ENCODE results near the gene MTAP.

GRCh38 chr9:21766096-21766495 is 36.3 kb upstream of the MTAP start:
- TF ChIP-seq CTCF (optimal IDR thresholded peaks at IDR 0.05 in 1 of 3, IDR thresholded peaks at IDR 0.05 in 1 of 3, conservative IDR thresholded peaks at IDR 0.05 in 1 of 3; ENCODE audit: extremely low read depth in 1 of 3, insufficient read depth in 2 of 3, low read length in 3 of 3) (no peak), EZH2 (IDR thresholded peaks at IDR 0.05; ENCODE audit: low read length) (no peak)
